GM23248 (cell line): ENCODE data around the gene CCDC78.

Experiments
- EZH2 ChIP-seq: fragments of 200-600 bp; sonication (generic); IDR thresholded peaks from 2 replicates; pipeline ENCODE4 v1.6.1; 2018; ENCODE audit warnings: antibody characterized with exemption, mild to moderate bottlenecking; ENCODE audit not compliant: insufficient read depth, poor library complexity, severe bottlenecking
- EZH2phosphoT487 ChIP-seq: fragments of 200-600 bp; sonication (generic); IDR thresholded peaks from 2 replicates; pipeline ENCODE4 v1.6.1; 2018; ENCODE audit warnings: antibody characterized with exemption, moderate library complexity, mild to moderate bottlenecking, low read depth; ENCODE audit not compliant: insufficient read depth

DNA sequence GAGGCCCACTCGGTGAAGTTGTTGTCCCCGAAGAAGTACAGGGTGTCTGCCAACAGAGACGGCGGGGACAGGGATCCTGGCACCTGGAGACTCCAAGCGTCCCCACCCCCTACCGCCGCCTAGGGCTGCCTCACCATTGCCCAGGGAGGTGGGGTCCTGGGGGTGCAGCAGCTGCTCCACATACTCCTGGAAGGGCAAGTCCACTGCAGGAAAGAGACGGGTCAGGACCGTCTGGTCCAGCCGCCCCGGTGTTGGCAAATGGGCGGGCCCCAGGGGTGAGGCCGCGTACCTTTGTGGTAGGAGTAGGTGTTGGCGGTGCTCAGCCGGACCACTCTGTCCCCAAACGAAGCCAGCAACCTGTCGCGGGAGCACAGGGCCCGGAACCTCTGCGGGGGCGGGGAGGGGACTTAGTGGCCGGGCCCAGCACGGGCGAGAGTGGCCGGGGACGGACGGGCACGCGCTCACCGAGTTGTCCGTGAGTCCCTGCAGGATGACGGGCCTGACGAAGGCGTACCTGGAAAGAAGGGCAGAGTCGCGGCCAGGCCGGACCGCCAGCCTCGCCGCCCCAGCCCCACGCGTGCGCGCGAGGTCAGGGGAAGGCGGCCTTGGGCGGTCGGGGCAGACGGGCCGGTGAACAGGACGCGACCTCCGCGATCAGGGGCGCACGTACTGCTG lies 42.7 kb downstream of the CCDC78 start:
- TF ChIP-seq EZH2phosphoT487 (no peak), EZH2 (no peak)
